Stimulated activated CD4-positive, alpha-beta T cell treated with anti-CD3 and anti-CD28 coated beads, Interleukin-2, amount 100 ng/mL, for 48 hours (primary cell): ENCODE measurements around the gene OSBPL10.
"Not testable (repeated sequence)": the region's sequence is repeated elsewhere in the genome, so short reads cannot be mapped to it uniquely, and the experiment has no call there.

ENCODE experiments used
- DNase-seq, 2 donors: peaks; one replicate each; pipeline ENCODE4 v3.0.0-alpha.2; 2020

The OSBPL10 gene

GRCh38 chr3:31981206-31982181 is at the start of gene OSBPL10, which contains the start of gene ZNF860:
OSBPL10 (minus strand) TSS chr3:31981262; CDS start chr3:31981179, 83 bp downstream.
ZNF860 (plus strand) TSS chr3:31981750; CDS start chr3:31989080, 7,330 bp downstream.
- DNase-seq = peak in 1 of 2 donors; percentile 23

- DNase-seq = no peak
Measured at GRCh38 chr3:32026593-32026992, 45.5 kb upstream of the OSBPL10 start.

DNA sequence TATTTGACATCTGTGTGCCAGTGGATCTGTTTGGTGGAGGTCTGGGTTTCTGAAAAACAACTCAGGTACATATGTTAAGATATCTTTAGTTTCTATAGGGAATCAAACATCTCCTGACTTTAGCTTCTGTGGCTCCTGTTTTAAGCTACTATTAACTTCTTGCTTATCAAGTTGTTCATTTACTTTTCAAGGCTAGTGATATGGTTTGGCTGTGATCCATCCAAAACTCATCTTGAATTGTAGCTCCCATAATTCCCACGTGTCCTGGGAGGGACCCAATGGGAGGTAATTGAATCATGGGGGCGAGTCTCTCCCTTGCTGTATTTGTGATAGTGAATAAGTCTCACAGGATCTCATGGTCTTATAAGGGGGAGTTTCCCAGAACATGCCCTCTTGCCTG is 41.9 kb upstream of the OSBPL10 start:
- no peak for DNase-seq

- no peak for DNase-seq
Measured at GRCh38 chr3:32021748-32022147, 40.7 kb upstream of the OSBPL10 start.

DNA sequence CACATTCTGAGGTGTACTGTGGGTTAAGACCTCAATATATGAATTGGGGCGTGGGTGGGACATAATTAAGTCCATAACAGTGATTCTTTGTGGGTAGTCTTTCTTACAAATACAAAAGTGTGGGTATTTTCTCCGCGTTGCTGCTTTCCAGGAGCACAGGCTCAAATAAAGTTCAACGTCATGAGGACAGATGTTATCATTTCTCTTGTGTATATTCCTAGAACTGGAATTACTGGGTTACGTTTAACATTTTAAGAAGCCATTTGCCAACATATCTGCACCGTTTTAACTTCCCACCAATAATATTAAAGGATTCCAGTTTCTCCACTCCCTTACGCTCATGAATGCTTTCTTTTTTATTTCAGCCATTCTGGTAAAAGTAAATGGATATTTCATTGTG is 40.1 kb upstream of the OSBPL10 start:
- DNase-seq = no peak

- DNase-seq = no peak
Measured at GRCh38 chr3:32018757-32019564, 37.9 kb upstream of the OSBPL10 start.

- no peak for DNase-seq
Measured at GRCh38 chr3:32017286-32017685, 36.2 kb upstream of the OSBPL10 start.

DNA sequence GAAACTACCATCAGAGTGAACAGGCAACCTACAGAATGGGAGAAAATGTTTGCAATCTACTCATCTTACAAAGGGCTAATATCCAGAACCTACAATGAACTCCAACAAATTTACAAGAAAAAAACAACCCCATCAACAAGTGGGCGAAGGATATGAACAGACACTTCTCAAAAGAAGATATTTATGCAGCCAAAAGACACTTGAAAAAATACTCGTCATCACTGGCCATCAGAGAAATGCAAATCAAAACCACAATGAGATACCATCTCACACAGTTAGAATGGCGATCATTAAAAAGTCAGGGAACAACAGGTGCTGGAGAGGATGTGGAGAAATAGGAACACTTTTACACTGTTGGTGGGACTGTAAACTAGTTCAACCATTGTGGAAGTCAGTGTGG is 34.6 kb upstream of the OSBPL10 start:
- DNase-seq = not testable (repeated sequence)

GRCh38 chr3:32010699-32011098 is 29.6 kb upstream of the OSBPL10 start:
- DNase-seq = not testable (repeated sequence)

DNA sequence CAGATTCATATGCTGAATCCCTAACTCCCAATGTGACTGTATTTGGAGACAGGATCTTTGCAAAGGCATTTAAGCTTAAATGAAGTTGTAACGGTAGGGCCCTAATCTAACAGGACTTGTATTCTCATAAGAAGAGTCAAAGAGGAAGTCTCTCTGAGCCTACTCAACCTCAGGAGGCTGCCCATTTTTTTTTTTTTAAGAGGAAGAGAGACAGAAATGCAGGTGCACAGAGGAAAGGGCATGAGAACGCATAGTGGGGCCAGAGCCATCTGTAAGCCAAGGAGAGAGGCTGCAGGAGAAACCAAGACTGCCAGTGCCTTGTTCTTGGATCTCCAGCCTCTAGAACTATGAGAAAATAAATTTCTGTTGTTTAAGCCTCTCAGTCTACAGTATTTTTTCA is 28.9 kb upstream of the OSBPL10 start:
- no peak for DNase-seq

- no peak for DNase-seq
Measured at GRCh38 chr3:32009101-32009500, 28.0 kb upstream of the OSBPL10 start.

GRCh38 chr3:32004113-32004765 is 23.2 kb upstream of the OSBPL10 start:
- DNase-seq = no peak

DNA sequence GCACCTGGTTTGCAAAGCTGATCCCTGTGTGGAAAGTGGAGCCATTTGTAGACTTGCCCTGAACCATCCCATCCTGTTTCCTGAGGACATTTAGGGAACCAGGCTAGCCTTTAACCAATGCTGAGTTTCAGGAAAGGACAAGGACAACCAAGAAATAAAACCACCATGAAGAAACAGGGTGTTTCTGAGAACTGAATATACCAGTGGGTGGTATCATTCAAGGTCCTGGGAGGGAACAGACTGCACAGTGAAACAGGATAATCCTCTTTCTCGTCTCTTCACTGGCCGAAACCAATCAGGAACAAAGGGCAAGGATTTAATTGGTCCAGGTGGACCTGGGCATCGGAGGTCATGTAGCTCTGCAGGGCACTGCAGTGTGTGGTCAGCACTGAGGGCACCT is 22.3 kb upstream of the OSBPL10 start:
- DNase-seq = no peak

- DNase-seq = no peak
Measured at GRCh38 chr3:32002561-32003368, 21.7 kb upstream of the OSBPL10 start.

DNA sequence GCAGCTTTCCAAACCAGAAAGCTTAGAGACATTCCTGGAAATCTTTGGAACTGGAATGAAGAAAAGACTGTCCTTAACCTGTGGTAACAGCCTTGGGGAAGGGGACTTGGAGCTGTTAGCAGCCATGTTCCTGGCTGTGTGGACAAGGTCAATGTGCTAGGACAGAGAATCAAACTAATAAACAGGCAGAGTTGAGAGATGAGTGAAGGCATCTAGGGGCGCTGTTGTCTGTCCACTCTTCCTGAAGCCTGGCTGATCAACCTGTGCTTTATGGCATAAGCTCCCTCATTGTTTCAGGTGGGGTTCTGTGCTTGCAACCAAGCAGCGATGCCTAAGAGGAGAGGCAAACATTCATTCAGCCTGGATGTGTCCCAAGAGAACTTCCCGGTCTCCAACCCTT is 19.8 kb upstream of the OSBPL10 start:
- DNase-seq = no peak

GRCh38 chr3:31999907-32000439 is 18.9 kb upstream of the OSBPL10 start:
- DNase-seq = no peak

DNA sequence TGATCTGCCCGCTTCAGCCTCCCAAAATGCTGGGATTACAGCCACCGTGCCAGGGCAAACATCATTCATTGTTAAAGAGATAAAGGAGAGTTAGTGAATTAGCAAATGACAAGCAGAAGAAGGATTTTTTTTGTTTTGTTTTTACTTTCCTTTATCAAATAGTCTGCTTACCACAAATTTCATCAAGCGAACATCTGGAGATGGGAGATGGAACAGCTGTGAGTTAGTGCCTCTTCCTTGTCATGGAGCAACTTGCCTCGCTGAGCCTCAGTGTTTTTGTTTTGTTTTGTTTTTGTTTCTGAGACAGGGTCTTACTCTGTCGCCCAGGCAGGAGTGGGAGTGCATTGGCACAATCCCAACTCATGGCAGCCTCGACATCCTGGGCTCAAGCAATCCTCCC is 16.4 kb upstream of the OSBPL10 start:
- no peak for DNase-seq

DNA sequence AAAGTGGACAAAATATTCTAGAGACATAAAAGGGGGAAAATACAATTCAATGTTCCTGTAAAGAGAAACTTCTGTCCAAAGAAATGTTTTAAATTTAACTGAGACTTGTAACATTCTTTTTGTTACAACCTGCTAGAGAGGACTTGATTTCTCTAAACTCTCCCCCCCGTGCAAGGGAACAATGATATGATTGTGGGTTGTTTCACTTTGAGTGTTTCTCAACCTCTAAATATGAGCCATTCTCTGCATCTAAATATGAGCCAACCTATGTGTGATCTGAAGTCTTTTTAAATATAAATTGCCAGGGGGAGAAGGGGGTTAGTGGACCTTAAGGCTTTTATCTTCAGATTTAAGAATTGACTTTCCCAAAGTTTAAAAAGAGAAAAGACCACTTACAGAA is 15.1 kb upstream of the OSBPL10 start:
- DNase-seq = no peak

- not testable (repeated sequence) for DNase-seq
Measured at GRCh38 chr3:31995026-31995425, 14.0 kb upstream of the OSBPL10 start.

DNA sequence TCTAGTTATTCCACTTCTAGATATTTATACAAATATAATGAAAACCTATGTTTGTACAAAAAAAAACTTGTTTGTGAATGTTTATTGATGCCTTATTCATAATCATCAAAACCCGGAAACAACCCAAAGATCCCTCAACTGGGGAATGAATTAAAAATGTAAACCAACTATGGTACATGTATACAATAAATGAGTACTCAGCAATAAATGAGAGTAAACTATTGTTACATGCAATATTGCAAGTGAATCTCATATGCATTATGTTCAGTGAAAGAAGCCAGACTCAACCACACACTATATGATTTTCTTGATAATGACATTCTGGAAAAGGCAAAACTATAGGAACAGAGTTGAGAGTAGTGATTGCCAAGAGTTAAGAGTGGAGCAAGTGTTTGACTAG is 12.8 kb upstream of the OSBPL10 start:
- DNase-seq = no peak

DNA sequence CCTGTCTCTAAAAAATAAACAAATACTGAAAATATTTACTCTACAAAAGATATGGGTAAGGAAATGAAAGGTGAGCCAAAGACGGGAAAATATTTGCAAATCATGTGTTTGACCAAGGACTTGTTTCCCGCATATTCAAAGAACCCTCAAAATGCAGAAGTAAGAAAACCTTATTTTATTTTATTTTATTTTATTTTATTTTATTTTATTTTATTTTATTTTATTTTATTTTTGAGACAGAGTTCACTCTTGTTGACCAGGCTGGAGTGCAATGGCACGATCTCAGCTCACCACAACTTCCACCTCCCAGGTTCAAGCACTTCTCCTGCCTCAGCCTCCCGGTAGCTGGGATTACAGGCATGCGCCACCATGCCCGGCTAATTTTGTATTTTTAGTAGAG is 11.9 kb upstream of the OSBPL10 start:
- DNase-seq = not testable (repeated sequence)

- no peak for DNase-seq
Measured at GRCh38 chr3:31988271-31988670, 7.2 kb upstream of the OSBPL10 start.
